Lung (tissue), 12 donors: ENCODE measurements around the gene ARSG. TPM values are rescaled to one million over a fixed set of nuclear protein-coding genes. Genes with fewer than 3 reads are reported as not detected.
A peak's percentile ranks its signal among the peaks of the same experiment; 100 is the strongest.

Experiments used
- ATAC-seq: fragments of 200-7000 bp; cut with Tn5 transposase; one replicate; pipeline ENCODE4 v1.9.1; 2020; ENCODE audit warnings: moderate number of reproducible peaks; ENCODE audit not compliant: insufficient read depth, low FRiP score
- DNase-seq, 3 donors: peaks; one replicate each; pipeline ENCODE4 v3.0.0-alpha.2; 2013 to 2017
- H3K27ac ChIP-seq, 2 donors: one replicate each; pipeline ENCODE4 v1.5.1; 2013; ENCODE audit warnings: mild to moderate bottlenecking in 2 of 2, moderate library complexity in 2 of 2, control low read depth in 1 of 2, inconsistent platforms in 1 of 2, low read depth in 1 of 2, low read length in 1 of 2
- H3K27me3 ChIP-seq, 3 donors: one replicate each; pipeline ENCODE4 v1.5.1; 2013; ENCODE audit warnings: low read length in 2 of 3; ENCODE audit not compliant: control insufficient read depth in 3 of 3, insufficient read depth in 3 of 3
- H3K36me3 ChIP-seq, 4 donors: one replicate each; pipeline ENCODE4 v1.5.1; 2013; ENCODE audit warnings: low read length in 4 of 4, mild to moderate bottlenecking in 1 of 4, moderate library complexity in 1 of 4; ENCODE audit not compliant: control insufficient read depth in 4 of 4, insufficient read depth in 4 of 4
- H3K4me1 ChIP-seq, 5 donors: one replicate each; pipeline ENCODE4 v1.5.1; 2013; ENCODE audit warnings: low read length in 5 of 5, mild to moderate bottlenecking in 2 of 5, moderate library complexity in 1 of 5; ENCODE audit not compliant: control insufficient read depth in 5 of 5, insufficient read depth in 5 of 5
- H3K4me3 ChIP-seq: one replicate; pipeline ENCODE4 v1.5.1; 2013; ENCODE audit warnings: mild to moderate bottlenecking, control low read depth, moderate library complexity
- H3K9ac ChIP-seq, 2 donors: one replicate each; pipeline ENCODE4 v1.5.1; 2013; ENCODE audit warnings: low read length in 2 of 2, control low read depth in 1 of 2; ENCODE audit not compliant: insufficient read depth in 1 of 2
- H3K9me3 ChIP-seq, 4 donors: one replicate each; pipeline ENCODE4 v1.5.1; 2013; ENCODE audit warnings: low read length in 3 of 4, mild to moderate bottlenecking in 1 of 4, moderate library complexity in 1 of 4; ENCODE audit not compliant: control insufficient read depth in 4 of 4, insufficient read depth in 3 of 4
- WGBS, 2 donors: extraction: QIAGEN DNeasy Blood & Tissue Kit; methylation state at CpG; one replicate each; pipeline ENCODE4 v1.1.7; 2013; 5-methylcytosine and 5-hydroxymethylcytosine counted together
- polyA plus RNA-seq, 2 donors: library from polyadenylated mRNA; stranded (reverse); fragments of 200-250 nt; gene quantifications; one replicate each; pipeline ENCODE4 v1.2.1, GENCODE V29; 2013
- total RNA-seq, 2 donors: library from RNA; depleted of rRNA in 1 of 2; stranded (reverse); fragments of >200 nt in 1 of 2; gene quantifications; one replicate each; pipeline ENCODE4 v1.2.1, GENCODE V29; 2014 to 2021
- TF ChIP-seq, protein P1 (sequence below): IDR thresholded peaks from 2 replicates; pipeline ENCODE4 v1.5.1; 2012; ENCODE audit warnings: mild to moderate bottlenecking; ENCODE audit errors: control extremely low read depth, extremely low read depth
- donor health status: control.
- donor health status: control.
- donor health status: Bipolar disorder and iron deficiency.
- donor health status: healthy.
- donor health status: DM: yes; HTN: yes; CAD: no.

ARSG gene
- total and polyA plus RNA-seq, 4 donors = 1.5 to 9.3 (median 4.3) TPM

GRCh38 chr17:68424861-68425260, 133.6 kb downstream of the ARSG start:
- no peak overlapping the region for H3K4me3 ChIP-seq
- H3K36me3 ChIP-seq = peaks cover 10 to 53% (median 30%) of the 10 kb centered on the region in 4 donors
- DNase-seq (peak in 1 of 3 donors; percentile 44), ATAC-seq (no peak)
- 77 to 97% methylated on average over 6 of the region's 6 CpGs for WGBS, 2 donors
- no peak overlapping the region for H3K27ac ChIP-seq
- no peak overlapping the region for H3K9ac ChIP-seq
- H3K27me3 ChIP-seq = no peaks in the 10 kb centered on the region
- TF ChIP-seq, protein P1, sequence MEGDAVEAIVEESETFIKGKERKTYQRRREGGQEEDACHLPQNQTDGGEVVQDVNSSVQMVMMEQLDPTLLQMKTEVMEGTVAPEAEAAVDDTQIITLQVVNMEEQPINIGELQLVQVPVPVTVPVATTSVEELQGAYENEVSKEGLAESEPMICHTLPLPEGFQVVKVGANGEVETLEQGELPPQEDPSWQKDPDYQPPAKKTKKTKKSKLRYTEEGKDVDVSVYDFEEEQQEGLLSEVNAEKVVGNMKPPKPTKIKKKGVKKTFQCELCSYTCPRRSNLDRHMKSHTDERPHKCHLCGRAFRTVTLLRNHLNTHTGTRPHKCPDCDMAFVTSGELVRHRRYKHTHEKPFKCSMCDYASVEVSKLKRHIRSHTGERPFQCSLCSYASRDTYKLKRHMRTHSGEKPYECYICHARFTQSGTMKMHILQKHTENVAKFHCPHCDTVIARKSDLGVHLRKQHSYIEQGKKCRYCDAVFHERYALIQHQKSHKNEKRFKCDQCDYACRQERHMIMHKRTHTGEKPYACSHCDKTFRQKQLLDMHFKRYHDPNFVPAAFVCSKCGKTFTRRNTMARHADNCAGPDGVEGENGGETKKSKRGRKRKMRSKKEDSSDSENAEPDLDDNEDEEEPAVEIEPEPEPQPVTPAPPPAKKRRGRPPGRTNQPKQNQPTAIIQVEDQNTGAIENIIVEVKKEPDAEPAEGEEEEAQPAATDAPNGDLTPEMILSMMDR = no peak
- no peaks in the 10 kb centered on the region for H3K9me3 ChIP-seq
- no peaks in the 10 kb centered on the region for H3K4me1 ChIP-seq

GRCh38 chr17:68425979-68426378, 134.7 kb downstream of the ARSG start:
- Histone ChIP-seq H3K4me3 (no peak overlapping the region), H3K4me1 (no peaks in the 10 kb centered on the region), H3K27me3 (no peaks in the 10 kb centered on the region), H3K9me3 (no peaks in the 10 kb centered on the region), H3K9ac (no peak overlapping the region), H3K36me3 (peaks cover 13 to 57% (median 35%) of the 10 kb centered on the region in 4 donors), H3K27ac (no peak overlapping the region)
- DNase-seq (no peak), ATAC-seq (no peak)
- WGBS, 2 donors = 88 to 95% methylated on average over 12 of the region's 12 CpGs
- TF ChIP-seq, protein P1 = no peak

DNA sequence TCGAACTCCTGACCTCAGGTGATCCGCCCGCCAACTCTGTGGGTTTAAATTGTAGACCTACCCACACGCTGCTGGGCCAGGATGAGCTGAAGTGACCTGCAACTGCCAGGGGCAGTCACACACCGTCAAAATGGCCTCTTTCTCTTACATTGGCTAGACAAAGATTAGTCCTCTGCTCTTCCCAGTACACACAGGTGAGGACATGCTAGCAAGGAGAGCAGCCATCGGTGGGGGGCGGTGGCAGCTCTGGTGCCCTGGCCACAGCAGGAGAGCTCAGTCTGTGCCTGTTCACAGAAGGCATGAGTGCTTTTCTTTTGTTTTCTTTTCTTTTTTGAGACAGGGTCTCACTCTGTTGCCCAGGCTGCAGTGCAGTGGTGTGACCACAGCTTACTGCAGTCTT, 136.3 kb downstream of the ARSG start:
- Histone ChIP-seq H3K36me3 (peaks cover 13 to 69% (median 41%) of the 10 kb centered on the region in 4 donors), H3K9ac (no peak overlapping the region), H3K9me3 (no peaks in the 10 kb centered on the region), H3K4me3 (no peak overlapping the region), H3K27me3 (no peaks in the 10 kb centered on the region), H3K4me1 (no peaks in the 10 kb centered on the region), H3K27ac (no peak overlapping the region)
- 97 to 99% methylated on average over 7 of the region's 7 CpGs for WGBS, 2 donors
- TF ChIP-seq, protein P1 = no peak
- DNase-seq (no peak), ATAC-seq (no peak)
